ENCODE data around the gene JCHAIN. TPM values are rescaled to one million over a fixed set of nuclear protein-coding genes. Genes with fewer than 3 reads are reported as not detected.
A peak's percentile ranks its signal among the peaks of the same experiment; 100 is the strongest.

Gene JCHAIN
- total and polyA plus RNA-seq, 2 of the 13 experiments (the other 11 are each of a cell fraction or from before 2014, with no cell fraction given) = not detected

DNA sequence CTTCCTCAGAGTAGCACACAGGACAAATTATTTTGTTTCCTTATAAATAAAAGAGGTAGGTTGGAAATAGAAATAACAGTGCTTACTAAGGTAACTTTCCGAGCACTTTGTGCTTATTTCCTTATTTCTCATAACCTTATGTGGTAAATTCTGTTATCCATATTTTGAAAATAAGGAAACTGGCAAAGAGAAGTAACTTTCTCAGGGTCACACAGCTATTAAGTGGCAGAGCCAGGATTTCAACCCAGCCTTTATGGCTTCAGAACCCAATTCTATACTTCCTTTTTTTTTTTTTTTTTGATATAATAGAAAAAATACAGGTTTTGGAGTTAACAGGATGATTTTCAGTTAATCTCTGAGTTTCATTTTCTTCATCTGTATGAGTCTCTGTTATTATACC, 25.4 kb upstream of the JCHAIN start (continued):
- TF ChIP-seq NFKBIZ (CRISPR knock-in tag; IDR thresholded peaks at IDR 0.05) = no peak
- no peak for TF ChIP-seq HDAC6 (IDR thresholded peaks at IDR 0.05; ENCODE audit: low read depth, low read length)
- TF ChIP-seq, protein P1, sequence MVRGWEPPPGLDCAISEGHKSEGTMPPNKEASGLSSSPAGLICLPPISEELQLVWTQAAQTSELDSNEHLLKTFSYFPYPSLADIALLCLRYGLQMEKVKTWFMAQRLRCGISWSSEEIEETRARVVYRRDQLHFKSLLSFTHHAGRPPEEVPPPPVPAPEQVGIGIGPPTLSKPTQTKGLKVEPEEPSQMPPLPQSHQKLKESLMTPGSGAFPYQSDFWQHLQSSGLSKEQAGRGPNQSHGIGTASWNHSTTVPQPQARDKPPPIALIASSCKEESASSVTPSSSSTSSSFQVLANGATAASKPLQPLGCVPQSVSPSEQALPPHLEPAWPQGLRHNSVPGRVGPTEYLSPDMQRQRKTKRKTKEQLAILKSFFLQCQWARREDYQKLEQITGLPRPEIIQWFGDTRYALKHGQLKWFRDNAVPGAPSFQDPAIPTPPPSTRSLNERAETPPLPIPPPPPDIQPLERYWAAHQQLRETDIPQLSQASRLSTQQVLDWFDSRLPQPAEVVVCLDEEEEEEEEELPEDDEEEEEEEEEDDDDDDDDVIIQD (CRISPR knock-in tag; IDR thresholded peaks at IDR 0.05; ENCODE audit: low read depth) = no peak

DNA sequence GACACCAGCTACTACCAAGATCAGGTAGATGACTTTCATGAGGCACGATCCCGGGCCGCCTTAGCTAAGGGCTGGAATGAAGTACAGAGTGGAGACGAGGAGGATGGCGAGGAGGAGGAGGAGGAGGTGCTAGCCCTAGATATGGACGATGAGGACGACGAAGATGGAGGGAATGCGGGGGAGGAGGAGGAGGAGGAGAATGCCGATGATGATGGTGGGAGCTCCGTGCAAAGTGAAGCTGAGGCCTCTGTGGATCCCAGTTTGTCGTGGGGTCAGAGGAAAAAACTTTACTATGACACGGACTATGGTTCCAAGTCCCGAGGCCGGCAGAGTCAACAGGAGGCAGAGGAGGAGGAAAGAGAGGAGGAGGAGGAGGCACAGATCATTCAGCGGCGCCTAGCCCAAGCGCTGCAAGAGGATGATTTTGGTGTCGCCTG, 22.5 kb upstream of the JCHAIN start:
- no peak for FAIRE-seq
- in situ Hi-C loops (cut with HindIII; ENCODE audit: extremely low pct_ligation_motif_present, low pct_unique_long_range_greater_than_20kb) (no loop called here), intact Hi-C loops (cut with micrococcal nuclease; ENCODE audit: unreplicated experiment) (loop anchor here (1.0 to 10.0 kb wide), 5 partner anchors 15 to 216 kb away; partner anchors contain the start of gene MOB1B)
- Histone ChIP-seq H3K4me1 (ENCODE audit: insufficient read depth, low read length) (peaks cover 25% of the 10 kb centered on the region), H3K9me3 (ENCODE audit: low read length) (no peaks in the 10 kb centered on the region), H3K27me3 (ENCODE audit: control insufficient read depth in 1 of 2, insufficient read depth in 2 of 2, low read length in 2 of 2) (no peaks in the 10 kb centered on the region; a peak in 1 of 5 replicates), H3K9ac (ENCODE audit: insufficient read depth, low read depth, low read length) (peak overlapping the region; percentile 83), H3K79me2 (ENCODE audit: insufficient read depth, low read length) (peaks cover 29% of the 10 kb centered on the region), H3K4me2 (ENCODE audit: low read depth, low read length) (peak overlapping the region; percentile 82), H3K4me3 (replicated peaks in 1 of 3; ENCODE audit: insufficient read depth in 1 of 3, low read depth in 2 of 3, low read length in 3 of 3) (peak overlapping the region; percentile 83 to 94 (median 86)), H3K27ac (ENCODE audit: extremely low read length, insufficient read depth, low read length) (peak overlapping the region; percentile 86), H3K36me3 (replicated peaks in 1 of 2; ENCODE audit: control insufficient read depth in 1 of 2, insufficient read depth in 2 of 2, low read length in 2 of 2) (no peaks in the 10 kb centered on the region), H2AFZ (ENCODE audit: low read length) (no peak overlapping the region), H4K20me1 (ENCODE audit: insufficient read depth, low read length) (no peaks in the 10 kb centered on the region)
- ChIA-PET POLR2A (interaction anchor here (0.8 to 6.8 kb wide), 2 partner anchors 11 to 15 kb away, joined by 3 to 75 read pairs; no protein-coding TSS in a partner anchor), CTCF (ENCODE audit: low intra/inter-chr PET ratio, low total read pairs) (interaction anchor here (1.6 kb wide), 1 partner anchor 37 kb away, joined by 8 read pairs; no protein-coding TSS in a partner anchor)
- WGBS (ENCODE audit: low lambda C conversion rate) = under 1% methylated on average over 19 of the region's 19 CpGs
- no peak for DNase-seq (ENCODE audit: low spot score)
- peak; percentile 13 for ATAC-seq
- no TSS peak for BruUV-seq (replicated peaks)
- TF ChIP-seq KDM5A (IDR thresholded peaks at IDR 0.05; ENCODE audit: borderline replicate concordance, low read length) (peak; percentile 5; the same call in 1 of the 2 replicates), ZNF282 (IDR thresholded peaks at IDR 0.05; ENCODE audit: partially characterized antibody) (no peak), ZSCAN22 (CRISPR knock-in tag; IDR thresholded peaks at IDR 0.05) (0 out of 2 replicates have a peak, but pooled peaks have one; percentile 7), ZNF292 (CRISPR knock-in tag; IDR thresholded peaks at IDR 0.05; ENCODE audit: borderline replicate concordance, low read depth) (no peak), SIN3A (IDR thresholded peaks at IDR 0.05; ENCODE audit: borderline replicate concordance, low read depth, low read length) (0 out of 2 replicates have a peak, but pooled peaks have one; percentile 27), EEA1 (CRISPR knock-in tag; IDR thresholded peaks at IDR 0.05; ENCODE audit: borderline replicate concordance) (0 out of 2 replicates have a peak, but pooled peaks have one; percentile 19), ZNF547 (CRISPR knock-in tag; IDR thresholded peaks at IDR 0.05) (no peak; the same call in 1 of the 2 replicates)
- TF ChIP-seq, protein P2, sequence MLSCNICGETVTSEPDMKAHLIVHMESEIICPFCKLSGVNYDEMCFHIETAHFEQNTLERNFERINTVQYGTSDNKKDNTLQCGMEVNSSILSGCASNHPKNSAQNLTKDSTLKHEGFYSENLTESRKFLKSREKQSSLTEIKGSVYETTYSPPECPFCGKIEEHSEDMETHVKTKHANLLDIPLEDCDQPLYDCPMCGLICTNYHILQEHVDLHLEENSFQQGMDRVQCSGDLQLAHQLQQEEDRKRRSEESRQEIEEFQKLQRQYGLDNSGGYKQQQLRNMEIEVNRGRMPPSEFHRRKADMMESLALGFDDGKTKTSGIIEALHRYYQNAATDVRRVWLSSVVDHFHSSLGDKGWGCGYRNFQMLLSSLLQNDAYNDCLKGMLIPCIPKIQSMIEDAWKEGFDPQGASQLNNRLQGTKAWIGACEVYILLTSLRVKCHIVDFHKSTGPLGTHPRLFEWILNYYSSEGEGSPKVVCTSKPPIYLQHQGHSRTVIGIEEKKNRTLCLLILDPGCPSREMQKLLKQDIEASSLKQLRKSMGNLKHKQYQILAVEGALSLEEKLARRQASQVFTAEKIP (CRISPR knock-in tag; IDR thresholded peaks at IDR 0.05; ENCODE audit: borderline replicate concordance) = no peak
